IPS-18c (cell line): Measurements from ENCODE around the gene SURF2.
"Not testable (repeated sequence)": the region's sequence is repeated elsewhere in the genome, so short reads cannot be mapped to it uniquely, and the experiment has no call there.

Experiments
- H3K4me3 ChIP-seq: 2 replicates; pipeline ENCODE4 v1.7.0; 2013; ENCODE audit warnings: low read depth, mild to moderate bottlenecking, low read length, moderate library complexity; ENCODE audit not compliant: insufficient read depth
- H3K9me3 ChIP-seq: one replicate; pipeline ENCODE4 v1.6.1; 2013; ENCODE audit warnings: mild to moderate bottlenecking, low read length, moderate library complexity; ENCODE audit not compliant: control insufficient read depth, insufficient read depth

Gene SURF2

DNA sequence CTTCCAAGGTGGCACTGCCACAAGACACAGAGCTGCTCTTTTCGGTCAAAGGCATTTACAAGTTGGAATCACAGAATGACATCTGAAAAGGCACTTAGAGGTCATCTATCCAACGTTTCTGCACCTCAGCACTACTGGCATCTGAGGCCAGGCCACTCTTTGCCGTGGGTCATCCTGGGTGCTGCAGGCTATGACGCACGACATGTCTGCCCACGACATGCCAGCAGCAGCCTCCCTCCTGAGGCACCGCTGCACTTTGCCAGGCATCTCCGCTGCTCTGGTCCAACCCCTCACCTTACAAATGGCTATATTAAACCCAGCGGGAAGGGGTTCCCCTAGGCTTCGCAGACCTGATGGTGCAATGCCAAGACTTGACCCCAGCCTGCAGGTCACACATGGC lies 11.4 kb downstream of the SURF2 start:
- no peaks in the 10 kb centered on the region for H3K9me3 ChIP-seq
- no peak overlapping the region for H3K4me3 ChIP-seq

DNA sequence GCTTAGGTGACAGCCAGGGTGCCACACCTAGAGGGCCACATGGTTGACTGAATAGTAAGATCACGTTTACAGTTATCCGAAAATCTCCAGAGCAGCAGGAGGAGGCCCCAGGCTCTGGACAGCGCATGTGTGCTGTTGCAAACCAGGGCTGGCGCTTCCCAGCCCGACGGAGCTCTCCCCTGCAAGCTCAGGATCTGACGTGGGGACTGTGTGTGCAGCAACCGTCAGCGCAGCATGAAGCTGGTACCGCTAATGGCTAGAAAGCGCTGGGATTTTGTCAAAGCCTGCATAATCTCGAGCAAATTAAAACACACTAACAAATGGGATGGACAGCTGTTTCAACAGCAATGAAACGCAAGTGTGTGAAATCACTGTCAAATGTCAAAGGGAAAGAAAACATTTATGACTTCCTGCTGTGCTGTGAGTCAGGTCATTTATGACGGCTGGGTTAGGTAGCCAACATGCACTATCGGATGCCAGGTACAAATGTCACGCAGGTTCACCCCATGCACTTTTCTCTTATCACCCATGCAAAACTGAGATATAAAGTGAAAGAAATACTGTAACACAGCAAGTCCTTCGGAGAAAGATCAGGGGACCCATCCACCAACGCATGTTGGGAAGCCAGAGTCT lies 12.0 kb downstream of the SURF2 start:
- Histone ChIP-seq H3K9me3 (no peaks in the 10 kb centered on the region), H3K4me3 (no peak overlapping the region)

GRCh38 chr9:133369422-133369821 lies 13.1 kb downstream of the SURF2 start:
- H3K9me3 ChIP-seq, result no peaks in the 10 kb centered on the region
- H3K4me3 ChIP-seq, result no peak overlapping the region

DNA sequence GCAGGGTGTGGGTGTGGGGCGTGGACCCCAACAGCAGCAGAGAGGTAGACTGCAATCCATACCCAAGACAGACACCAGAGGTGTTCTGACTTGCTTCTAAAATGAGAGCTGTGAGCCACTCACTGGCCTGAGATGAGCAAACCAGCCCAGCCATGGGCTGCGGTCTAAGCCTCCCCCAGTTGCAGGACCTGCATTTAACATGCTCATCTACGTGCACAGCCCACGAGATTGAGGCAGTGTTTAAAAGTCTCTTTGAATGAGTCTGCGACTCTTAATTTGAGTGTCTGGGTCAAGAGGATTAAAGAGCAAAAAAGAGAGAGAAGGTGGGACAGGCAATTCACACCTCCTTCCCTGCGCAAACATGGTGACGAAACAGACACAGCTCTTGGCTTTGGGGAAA lies 13.6 kb downstream of the SURF2 start:
- Histone ChIP-seq H3K4me3 (no peak overlapping the region), H3K9me3 (no peaks in the 10 kb centered on the region)

- H3K9me3 ChIP-seq, result no peaks in the 10 kb centered on the region
- no peak overlapping the region for H3K4me3 ChIP-seq
Observed at GRCh38 chr9:133370685-133371084, 14.3 kb downstream of the SURF2 start.

- H3K4me3 ChIP-seq, result no peak overlapping the region
- no peaks in the 10 kb centered on the region for H3K9me3 ChIP-seq
Observed at GRCh38 chr9:133371261-133371711, 14.9 kb downstream of the SURF2 start.

DNA sequence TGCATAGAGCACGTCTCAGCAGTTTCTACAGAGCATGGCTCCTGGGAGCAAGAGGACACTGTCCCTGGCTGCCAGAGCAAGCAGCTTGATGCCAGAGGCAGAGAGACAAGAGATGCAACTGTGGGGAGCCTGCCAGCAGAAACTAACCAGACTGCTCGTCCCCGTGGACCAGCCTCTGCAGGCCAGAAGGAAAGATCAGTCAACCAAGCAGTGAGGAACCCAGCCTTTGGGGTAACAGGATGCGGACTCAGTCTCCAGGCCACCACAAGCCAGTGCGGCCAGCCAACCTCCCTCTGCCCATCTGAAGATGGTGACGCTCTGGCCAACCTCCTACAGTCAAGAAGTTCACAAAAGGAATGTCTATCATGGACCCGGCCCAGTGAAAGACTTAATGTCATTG lies 15.8 kb downstream of the SURF2 start:
- Histone ChIP-seq H3K4me3 (no peak overlapping the region), H3K9me3 (no peaks in the 10 kb centered on the region)

GRCh38 chr9:133374612-133375115 lies 18.3 kb downstream of the SURF2 start:
- Histone ChIP-seq H3K4me3 (peak overlapping the region; percentile 87), H3K9me3 (no peaks in the 10 kb centered on the region)

DNA sequence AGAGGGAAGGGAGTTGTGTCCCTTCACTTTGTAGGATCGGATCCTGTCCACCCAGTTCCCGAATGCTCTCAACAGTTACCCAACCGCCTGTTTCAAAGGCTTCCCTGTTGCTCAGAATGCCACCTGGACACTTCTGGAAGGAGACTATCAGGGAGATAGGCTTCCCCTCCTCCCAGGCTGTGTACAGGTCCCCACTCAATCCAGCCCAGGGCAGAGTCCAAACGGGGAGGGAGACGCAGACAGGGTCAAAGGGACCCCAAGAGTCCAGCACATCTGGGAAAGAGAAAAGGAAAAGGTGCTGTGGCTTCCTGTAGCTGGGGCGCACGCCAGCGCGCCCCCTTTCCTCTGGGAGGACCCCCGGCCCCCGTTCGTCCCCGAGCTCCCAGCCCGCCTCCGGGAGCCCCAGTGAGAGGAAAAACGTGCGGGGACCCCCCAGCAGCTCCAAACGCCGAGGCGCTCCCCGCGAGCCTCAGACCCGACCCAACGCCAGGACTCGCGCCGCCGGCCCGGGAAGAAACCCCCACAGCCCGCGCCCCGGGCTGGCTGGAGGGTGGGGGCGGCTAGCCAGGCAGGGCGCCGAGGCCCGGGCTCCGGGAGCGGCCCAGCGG lies 18.9 kb downstream of the SURF2 start:
- Histone ChIP-seq H3K9me3 (no peaks in the 10 kb centered on the region), H3K4me3 (peak overlapping the region; percentile 87)

DNA sequence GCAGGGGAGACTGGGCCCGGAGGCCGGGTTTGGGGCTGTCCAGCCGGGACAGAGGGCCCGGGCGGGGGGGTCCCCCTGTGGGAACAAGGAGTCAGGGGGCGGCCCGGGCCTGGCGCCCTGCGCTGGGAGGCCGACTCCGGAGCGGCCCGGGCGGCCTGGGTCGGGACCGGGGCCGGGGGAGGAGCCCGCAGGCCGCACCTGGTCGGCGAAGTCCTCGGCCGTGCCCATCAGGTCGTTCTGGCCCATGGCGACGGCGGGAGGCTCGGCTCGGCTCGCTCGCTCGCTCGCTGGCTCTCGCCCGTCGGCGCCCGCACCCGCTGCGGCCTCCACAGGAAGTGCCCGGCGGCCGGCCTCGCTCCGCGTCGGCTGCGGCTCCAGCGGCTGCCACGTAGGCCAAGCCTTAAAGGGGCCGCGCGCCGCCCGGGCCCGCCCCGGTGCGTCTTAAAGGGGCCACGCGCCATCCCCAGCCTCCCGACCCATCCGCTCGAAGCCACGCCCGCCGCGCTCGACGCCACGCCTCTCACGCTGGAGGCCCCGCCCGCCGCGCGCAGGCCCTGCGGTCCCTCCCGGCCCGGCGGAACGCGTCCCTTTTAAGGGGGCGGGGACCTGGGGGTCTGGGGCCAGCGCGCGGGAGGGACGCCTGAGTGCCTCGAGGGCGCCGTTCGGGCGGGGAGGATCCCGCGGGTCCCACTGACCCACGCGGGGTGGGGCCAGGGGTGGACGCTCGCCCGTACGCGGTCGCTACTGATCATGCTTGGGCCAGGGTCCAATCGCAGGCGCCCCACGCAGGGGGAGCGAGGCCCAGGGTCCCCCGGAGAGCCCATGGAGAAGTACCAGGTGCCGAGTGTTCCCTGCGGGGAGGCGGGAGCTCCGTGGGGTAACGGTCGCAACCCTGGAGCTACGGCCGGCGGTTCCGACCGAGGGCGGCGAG lies 19.6 kb downstream of the SURF2 start, which contains the start of the genes STKLD1 and SURF4:
TSS of gene STKLD1 (plus strand) at position 643 of the 931 bp plus-strand sequence. CDS start at position 751, 108 bp downstream.
TSS of gene SURF4 (minus strand) at position 337 of the 931 bp plus-strand sequence. CDS start at position 246, 91 bp downstream.
- peak within 1 kb of the TSS; percentile 87 for H3K4me3 ChIP-seq
- H3K9me3 ChIP-seq, result no peaks in the 10 kb centered on the region

DNA sequence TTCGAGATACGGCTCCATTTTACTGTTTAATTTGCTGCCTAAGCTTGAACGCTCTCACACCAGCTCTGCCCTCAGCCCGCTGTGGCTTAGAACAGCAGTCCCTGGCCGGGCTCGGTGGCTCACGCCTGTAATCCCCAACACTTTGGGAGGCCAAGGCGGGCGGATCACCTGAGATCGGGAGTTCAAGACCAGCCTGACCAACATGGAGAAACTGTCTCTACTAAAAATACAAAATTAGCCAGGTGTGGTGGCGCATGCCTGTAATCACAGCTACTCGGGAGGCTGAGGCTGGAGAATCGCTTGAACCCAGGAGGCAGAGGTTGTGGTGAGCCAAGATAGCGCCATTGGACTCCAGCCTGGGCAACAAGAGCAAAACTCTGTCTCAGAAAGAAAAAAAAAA lies 20.9 kb downstream of the SURF2 start:
- not testable (repeated sequence) for H3K4me3 ChIP-seq, H3K9me3 ChIP-seq

GRCh38 chr9:133377721-133378216 lies 21.4 kb downstream of the SURF2 start:
- Histone ChIP-seq H3K9me3 (no peaks in the 10 kb centered on the region), H3K4me3 (no peak overlapping the region)

GRCh38 chr9:133378408-133378962 lies 22.1 kb downstream of the SURF2 start:
- no peaks in the 10 kb centered on the region for H3K9me3 ChIP-seq
- no peak overlapping the region for H3K4me3 ChIP-seq

- Histone ChIP-seq H3K9me3 (no peaks in the 10 kb centered on the region), H3K4me3 (no peak overlapping the region)
Observed at GRCh38 chr9:133379153-133380086, 23.1 kb downstream of the SURF2 start.

DNA sequence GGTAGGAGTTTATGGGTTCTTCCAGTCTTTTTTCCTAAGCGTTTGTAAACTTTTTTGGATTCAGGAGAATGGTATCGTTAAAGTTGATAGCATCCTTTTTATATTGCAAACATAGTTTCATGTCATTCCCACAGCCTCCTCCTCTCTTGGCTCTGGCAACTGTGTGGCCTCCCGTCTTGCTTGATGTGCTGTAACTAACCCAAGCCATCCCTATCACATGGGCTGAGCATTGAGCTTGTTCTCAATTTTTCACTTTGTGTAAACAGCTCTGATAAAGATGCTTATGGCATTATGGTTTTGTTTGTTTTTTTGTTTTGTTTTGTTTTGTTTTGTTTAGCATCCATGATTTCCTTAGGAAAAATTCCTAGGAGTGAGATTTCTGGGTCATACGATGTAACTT lies 24.4 kb downstream of the SURF2 start:
- H3K9me3 ChIP-seq, result no peaks in the 10 kb centered on the region
- no peak overlapping the region for H3K4me3 ChIP-seq

GRCh38 chr9:133382507-133383141 lies 26.3 kb downstream of the SURF2 start:
- Histone ChIP-seq H3K4me3 (no peak overlapping the region), H3K9me3 (no peaks in the 10 kb centered on the region)
